ENCODE measurements around the gene PI4K2A. TPM values are rescaled to one million over a fixed set of nuclear protein-coding genes. Genes with fewer than 3 reads are reported as not detected.

The PI4K2A gene
- total RNA-seq, 2 donors from 2014 or later = 12.3 to 26.2 TPM

DNA sequence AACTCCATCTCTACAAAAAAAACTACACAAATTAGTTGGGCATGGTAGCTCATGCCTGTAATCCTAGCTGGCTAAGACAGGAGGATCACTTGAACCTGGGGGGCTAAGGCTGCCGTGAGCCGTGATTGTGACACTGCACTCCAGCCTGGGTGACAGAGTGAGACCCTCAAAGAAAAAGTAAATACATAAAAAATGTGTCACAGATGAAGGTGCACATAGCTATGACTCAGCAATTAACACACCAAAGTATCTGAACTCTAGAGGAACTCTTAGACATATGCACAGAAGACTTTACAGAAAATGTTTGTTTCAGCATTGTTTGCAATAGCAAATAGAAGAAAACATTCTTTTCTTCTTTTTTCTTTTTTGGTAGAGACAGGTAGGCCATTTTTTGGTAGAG lies 42.7 kb upstream of the PI4K2A start:
- no peak for DNase-seq (ENCODE audit: low spot score)
- Histone ChIP-seq H3K27me3 (replicated peaks; ENCODE audit: insufficient read depth) (no peaks in the 10 kb centered on the region), H3K9me3 (no peaks in the 10 kb centered on the region), H3K4me1 (replicated peaks) (no peaks in the 10 kb centered on the region), H3K36me3 (no peaks in the 10 kb centered on the region), H3K27ac (no peak overlapping the region), H3K4me3 (no peak overlapping the region)
- TF ChIP-seq POLR2AphosphoS5 (IDR thresholded peaks at IDR 0.05) (no peak), POLR2A (IDR thresholded peaks at IDR 0.05) (no peak)
- TF ChIP-seq, protein P1, sequence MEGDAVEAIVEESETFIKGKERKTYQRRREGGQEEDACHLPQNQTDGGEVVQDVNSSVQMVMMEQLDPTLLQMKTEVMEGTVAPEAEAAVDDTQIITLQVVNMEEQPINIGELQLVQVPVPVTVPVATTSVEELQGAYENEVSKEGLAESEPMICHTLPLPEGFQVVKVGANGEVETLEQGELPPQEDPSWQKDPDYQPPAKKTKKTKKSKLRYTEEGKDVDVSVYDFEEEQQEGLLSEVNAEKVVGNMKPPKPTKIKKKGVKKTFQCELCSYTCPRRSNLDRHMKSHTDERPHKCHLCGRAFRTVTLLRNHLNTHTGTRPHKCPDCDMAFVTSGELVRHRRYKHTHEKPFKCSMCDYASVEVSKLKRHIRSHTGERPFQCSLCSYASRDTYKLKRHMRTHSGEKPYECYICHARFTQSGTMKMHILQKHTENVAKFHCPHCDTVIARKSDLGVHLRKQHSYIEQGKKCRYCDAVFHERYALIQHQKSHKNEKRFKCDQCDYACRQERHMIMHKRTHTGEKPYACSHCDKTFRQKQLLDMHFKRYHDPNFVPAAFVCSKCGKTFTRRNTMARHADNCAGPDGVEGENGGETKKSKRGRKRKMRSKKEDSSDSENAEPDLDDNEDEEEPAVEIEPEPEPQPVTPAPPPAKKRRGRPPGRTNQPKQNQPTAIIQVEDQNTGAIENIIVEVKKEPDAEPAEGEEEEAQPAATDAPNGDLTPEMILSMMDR (IDR thresholded peaks at IDR 0.05) = no peak
- WGBS = 84% methylated on average over 2 of the region's 2 CpGs
- intact Hi-C loops (cut with DNase I) = no loop called here

DNA sequence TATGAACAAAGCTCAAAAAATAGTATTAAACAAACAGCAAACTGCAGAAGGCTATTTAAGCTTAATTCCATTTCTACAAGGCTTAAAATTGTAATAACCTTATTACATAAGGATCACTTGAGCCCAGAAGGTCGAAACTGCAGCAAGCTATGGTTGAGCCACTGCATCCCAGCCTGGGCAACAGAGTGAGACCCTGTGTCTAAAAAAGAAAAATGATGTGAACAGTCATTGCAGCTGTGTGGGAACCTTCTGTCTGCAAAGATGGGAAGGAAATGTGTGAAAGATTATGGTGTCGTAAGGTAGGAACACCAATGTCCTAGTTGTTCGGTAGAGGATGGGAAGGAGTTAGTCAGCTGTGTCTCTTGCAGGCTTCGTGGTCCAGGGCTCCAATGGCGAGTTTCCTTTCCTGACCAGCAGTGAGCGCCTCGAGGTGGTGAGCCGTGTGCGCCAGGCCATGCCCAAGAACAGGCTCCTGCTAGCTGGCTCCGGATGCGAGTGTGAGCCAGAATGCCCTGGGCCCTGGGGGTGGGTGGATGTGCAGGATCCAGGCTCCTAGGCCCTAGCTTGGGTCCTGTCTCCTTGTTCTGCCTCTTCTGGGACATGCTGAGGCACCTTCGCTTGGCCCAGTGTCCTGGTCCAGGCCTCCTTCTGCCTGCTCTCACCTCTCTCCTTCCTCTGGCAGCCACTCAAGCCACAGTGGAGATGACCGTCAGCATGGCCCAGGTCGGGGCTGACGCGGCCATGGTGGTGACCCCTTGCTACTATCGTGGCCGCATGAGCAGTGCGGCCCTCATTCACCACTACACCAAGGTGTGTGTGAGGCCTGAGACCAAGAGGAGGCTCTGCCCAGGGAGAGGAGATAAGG lies 41.8 kb upstream of the PI4K2A start:
- H3K27me3 ChIP-seq (replicated peaks; ENCODE audit: insufficient read depth) = no peaks in the 10 kb centered on the region
- intact Hi-C loops (cut with DNase I) = no loop called here
- 95% methylated on average over 19 of the region's 19 CpGs for WGBS
- TF ChIP-seq, protein P1 (IDR thresholded peaks at IDR 0.05) = no peak
- TF ChIP-seq POLR2AphosphoS5 (IDR thresholded peaks at IDR 0.05) (no peak), POLR2A (IDR thresholded peaks at IDR 0.05) (no peak)
- no peaks in the 10 kb centered on the region for H3K4me1 ChIP-seq (replicated peaks)
- no peak for DNase-seq (ENCODE audit: low spot score)
- no peak overlapping the region for H3K4me3 ChIP-seq
- H3K9me3 ChIP-seq = no peaks in the 10 kb centered on the region
- H3K36me3 ChIP-seq = no peaks in the 10 kb centered on the region
- no peak overlapping the region for H3K27ac ChIP-seq

DNA sequence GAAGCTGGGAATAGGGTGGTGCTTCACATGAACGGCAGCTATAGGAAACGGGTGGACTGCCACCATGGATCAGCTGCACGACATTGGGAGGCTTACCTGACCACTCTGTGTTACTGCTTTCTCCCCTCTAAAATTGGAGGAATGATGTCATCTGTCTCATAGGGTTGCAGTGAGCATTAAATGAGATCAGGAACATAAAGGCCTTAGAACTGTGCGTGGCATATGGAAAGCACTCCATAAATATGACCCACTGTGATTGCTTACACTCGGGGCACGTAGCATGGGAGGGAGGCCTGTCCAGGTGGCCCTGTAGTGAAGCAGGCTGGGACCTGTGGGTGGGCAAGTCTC lies 41.2 kb upstream of the PI4K2A start:
- Histone ChIP-seq H3K27ac (no peak overlapping the region), H3K27me3 (replicated peaks; ENCODE audit: insufficient read depth) (no peaks in the 10 kb centered on the region), H3K4me3 (no peak overlapping the region), H3K36me3 (no peaks in the 10 kb centered on the region), H3K9me3 (no peaks in the 10 kb centered on the region), H3K4me1 (replicated peaks) (no peaks in the 10 kb centered on the region)
- TF ChIP-seq, protein P1 (IDR thresholded peaks at IDR 0.05) = no peak
- TF ChIP-seq POLR2AphosphoS5 (IDR thresholded peaks at IDR 0.05) (no peak), POLR2A (IDR thresholded peaks at IDR 0.05) (no peak)
- no peak for DNase-seq (ENCODE audit: low spot score)
- WGBS = 80% methylated on average over 6 of the region's 6 CpGs
- intact Hi-C loops (cut with DNase I) = no loop called here

DNA sequence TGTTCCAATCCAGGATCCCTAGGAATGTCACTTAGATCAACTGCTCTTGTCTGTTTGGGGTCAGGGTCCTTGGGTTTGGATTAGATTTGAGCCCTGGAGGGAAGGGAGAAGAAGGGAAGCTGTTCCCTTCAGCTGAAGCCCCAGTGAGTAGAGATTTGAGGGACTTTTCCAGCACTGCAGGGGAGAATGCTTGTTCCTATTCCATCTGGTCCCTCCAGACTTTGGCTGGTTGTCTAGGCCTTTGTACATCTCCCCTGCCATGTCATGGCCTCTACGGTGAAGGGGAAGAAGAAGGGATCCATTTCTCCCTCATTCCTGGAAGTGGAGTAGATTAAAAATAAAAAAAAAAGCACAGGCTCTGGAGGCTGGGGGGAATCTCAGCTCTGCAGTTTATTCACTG lies 39.9 kb upstream of the PI4K2A start:
- Histone ChIP-seq H3K4me1 (replicated peaks) (no peaks in the 10 kb centered on the region), H3K36me3 (no peaks in the 10 kb centered on the region), H3K9me3 (no peaks in the 10 kb centered on the region), H3K27me3 (replicated peaks; ENCODE audit: insufficient read depth) (no peaks in the 10 kb centered on the region), H3K27ac (no peak overlapping the region), H3K4me3 (no peak overlapping the region)
- WGBS = 100% methylated on average over 1 of the region's 1 CpG
- intact Hi-C loops (cut with DNase I) = no loop called here
- TF ChIP-seq POLR2A (IDR thresholded peaks at IDR 0.05) (no peak), POLR2AphosphoS5 (IDR thresholded peaks at IDR 0.05) (no peak)
- TF ChIP-seq, protein P1 (IDR thresholded peaks at IDR 0.05) = no peak
- no peak for DNase-seq (ENCODE audit: low spot score)

All from prostate gland (tissue), 2 donors.